CD4-positive, alpha-beta T cell treated with Interleukin-21 for 1 hour (primary cell): ENCODE data around the gene MCTP2.
"Not testable (repeated sequence)": the region's sequence is repeated elsewhere in the genome, so short reads cannot be mapped to it uniquely, and the experiment has no call there.

Experiments used
- DNase-seq: peaks from one replicate; pipeline ENCODE4 v3.0.0-alpha.2; 2020

Gene MCTP2

GRCh38 chr15:94237903-94238302 is 6.5 kb downstream of the MCTP2 start:
- DNase-seq, result no peak

DNA sequence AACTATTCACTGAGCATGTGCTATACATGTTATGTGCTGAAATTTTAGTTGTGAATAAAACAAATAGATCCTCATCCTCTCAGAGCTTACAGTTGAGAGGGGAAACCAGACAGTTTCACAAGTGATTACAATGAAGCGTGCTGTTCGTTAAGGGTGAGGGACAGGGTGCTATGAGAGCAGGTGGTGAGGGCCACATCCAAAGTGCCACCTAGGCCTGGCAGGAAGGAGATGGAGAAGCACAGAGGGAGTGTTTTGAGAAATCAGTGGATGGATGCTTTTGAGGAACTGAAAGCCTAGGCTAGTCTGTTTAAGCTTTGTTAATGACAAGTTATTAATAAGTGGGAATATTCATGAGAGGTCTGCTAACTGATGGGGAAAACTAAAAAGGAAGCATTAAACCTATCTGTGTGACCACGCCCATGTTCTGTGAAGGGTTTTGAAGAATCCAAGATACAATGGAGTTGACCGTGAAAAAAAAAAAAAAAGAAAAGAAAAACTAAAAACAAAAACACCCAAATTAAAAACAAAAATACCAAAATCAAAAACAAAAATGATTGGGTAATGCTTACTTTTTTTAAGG is 7.3 kb downstream of the MCTP2 start:
- no peak for DNase-seq

DNA sequence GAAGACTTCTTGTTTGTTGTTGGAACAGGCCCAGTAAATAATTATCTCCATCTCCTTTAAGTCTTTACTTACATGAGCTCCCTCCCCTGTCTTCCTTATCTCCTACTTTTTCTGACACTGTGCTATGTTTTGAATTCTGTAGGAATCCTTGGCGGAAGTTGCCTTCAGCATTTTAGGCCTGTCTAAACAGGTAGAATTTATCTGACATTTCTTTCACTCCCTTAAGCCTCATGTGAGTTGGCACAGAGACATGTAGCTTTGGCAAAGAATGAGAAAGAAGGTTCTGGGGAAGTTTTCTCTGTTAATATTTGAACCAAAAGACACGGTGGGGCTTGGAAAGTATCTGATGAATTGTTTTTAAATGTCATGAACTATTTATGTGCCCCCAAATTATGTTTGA is 8.1 kb downstream of the MCTP2 start:
- DNase-seq, result no peak

DNA sequence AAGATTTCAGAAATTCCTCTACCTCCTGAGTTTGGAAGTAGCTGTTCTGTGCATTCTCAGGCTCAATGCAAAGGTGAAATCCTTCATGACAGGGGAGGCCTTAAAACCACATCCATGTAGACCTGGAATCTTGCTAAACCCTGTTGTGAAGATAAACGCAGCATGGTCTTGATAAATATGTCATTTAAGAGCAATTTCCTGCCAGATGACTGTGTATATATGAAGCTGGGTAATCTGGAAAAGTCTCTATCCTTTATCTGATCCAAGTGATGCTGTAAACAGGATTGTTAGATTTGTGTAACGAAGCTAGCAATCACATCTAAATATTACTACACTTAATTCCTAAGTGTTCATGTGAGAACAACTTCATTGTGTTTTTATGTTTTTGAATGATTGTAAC is 9.1 kb downstream of the MCTP2 start:
- DNase-seq, result no peak

DNA sequence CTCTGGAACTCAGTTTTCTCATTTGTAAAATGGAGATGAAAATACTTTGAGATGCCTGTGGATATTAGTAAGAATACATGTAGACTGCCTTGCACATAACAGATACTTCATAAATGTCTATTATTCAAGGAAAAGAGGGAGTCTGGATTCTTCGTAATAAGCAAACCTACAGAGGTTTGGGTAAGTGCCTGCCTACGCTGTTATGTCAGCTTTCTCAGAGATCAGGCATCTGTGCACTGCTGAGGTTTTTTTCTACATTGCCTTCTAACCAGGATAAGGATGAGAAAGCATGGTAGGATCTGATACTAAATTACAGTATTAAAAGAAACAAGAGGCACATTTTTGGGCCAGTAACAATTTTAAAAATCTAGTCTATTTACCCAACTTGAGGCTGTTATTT is 10.9 kb downstream of the MCTP2 start:
- DNase-seq, result no peak

- DNase-seq, result not testable (repeated sequence)
Observed at GRCh38 chr15:94243003-94243402, 11.6 kb downstream of the MCTP2 start.

- DNase-seq, result no peak
Observed at GRCh38 chr15:94243418-94243817, 12.1 kb downstream of the MCTP2 start.

GRCh38 chr15:94246016-94246415 is 14.7 kb downstream of the MCTP2 start:
- DNase-seq, result no peak

DNA sequence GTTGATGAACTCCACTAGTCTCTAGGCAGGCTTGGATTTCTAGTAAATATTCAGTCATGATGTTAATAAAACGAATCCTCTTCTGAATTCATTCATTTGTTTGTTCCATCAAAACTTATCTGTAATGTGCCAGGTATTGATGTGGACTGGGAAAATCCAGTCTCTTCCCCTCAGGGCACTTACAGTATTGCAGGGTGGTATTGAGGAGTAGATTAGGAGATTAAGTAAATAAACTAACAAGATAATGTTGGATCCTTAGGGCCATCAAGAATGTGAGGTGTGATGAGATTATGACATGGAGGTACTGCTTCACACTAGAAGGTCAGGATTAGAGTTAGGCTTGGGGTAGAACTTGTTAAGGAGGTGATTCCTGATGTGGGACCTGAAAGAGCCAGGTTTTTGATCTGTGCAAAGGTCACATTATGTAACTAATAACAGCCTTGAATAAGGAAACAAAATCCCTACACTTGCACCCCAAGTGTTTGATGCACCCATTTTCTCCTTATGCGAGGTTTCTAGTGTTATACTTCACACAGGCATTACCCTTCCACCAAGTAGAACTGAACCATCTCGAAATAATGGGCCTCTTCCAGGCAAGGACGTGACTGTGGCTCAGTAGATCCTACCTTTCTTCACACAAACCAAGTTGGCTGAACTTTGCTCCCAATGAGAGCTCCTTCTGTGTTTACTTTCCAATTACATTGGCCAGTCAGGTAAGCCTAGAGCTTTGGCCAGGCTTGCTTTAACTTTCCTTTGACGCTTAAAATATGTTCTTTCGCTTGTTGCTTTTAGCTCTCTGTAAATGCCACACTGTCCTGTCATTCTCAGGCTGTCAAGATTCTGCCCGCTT is 16.7 kb downstream of the MCTP2 start:
- no peak for DNase-seq

- DNase-seq, result no peak
Observed at GRCh38 chr15:94250801-94251200, 19.4 kb downstream of the MCTP2 start.

- DNase-seq, result no peak
Observed at GRCh38 chr15:94252223-94252766, 20.9 kb downstream of the MCTP2 start.

- no peak for DNase-seq
Observed at GRCh38 chr15:94252906-94253491, 21.6 kb downstream of the MCTP2 start.

- no peak for DNase-seq
Observed at GRCh38 chr15:94253742-94254141, 22.4 kb downstream of the MCTP2 start.

DNA sequence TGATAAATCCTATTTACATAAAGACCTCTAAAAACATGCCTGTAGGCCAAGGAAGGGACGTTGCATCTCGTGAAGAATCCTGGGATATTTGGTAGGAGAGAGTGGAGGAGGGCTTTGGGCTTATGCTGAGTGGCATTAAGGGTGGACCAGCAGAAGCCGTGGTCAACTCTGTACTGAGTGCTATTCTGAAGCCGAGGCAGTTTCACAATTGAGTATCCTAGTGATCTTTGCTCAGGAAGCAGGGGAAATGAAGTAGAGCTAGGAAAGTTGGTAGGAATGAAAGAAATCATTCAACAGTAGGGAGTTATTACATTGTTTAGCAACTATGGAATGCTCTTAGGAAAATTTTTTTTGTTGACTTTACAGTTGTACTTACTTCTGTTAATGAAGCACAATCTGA is 24.2 kb downstream of the MCTP2 start:
- DNase-seq, result no peak

- no peak for DNase-seq
Observed at GRCh38 chr15:94256511-94256910, 25.1 kb downstream of the MCTP2 start.

DNA sequence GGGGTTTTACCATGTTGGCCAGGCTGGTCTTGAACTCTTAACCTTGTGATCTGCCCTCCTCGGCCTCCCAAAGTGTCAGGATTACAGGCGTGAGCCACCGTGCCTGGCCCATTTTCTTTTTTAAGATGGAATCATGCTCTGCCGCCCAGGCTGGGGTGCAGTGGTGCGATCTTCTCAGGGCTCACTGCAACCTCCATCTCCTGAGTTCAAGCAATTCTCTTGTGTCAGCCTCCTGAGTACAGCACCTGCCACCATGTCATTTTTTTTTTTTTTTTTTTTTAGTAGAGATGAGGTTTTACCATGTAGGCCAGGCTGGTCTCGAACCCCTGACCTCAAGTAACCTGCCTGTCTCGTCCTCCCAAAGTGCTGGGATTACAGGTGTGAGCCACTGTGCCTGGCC is 26.4 kb downstream of the MCTP2 start:
- DNase-seq, result not testable (repeated sequence)

DNA sequence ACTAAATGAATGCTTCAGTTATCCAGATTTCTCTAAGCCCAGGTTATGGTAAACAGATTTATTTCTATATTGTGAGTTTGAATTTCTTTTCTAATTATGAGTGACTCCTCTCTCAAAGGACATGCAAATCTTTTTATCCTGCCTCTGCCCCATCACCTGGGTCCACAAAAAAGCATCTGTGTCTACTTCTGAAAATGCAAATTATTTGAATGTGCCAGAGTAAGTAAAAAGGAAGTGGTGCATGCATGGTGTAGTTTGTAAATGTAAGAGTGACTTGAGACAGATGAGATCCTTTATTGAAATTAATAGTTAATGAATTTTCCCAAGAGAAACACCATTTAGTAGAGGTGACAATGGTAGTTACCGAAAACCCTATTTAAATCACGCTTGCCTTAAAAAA is 26.9 kb downstream of the MCTP2 start:
- DNase-seq, result no peak

GRCh38 chr15:94259121-94259751 is 27.9 kb downstream of the MCTP2 start:
- no peak for DNase-seq

GRCh38 chr15:94259863-94260262 is 28.5 kb downstream of the MCTP2 start:
- no peak for DNase-seq

DNA sequence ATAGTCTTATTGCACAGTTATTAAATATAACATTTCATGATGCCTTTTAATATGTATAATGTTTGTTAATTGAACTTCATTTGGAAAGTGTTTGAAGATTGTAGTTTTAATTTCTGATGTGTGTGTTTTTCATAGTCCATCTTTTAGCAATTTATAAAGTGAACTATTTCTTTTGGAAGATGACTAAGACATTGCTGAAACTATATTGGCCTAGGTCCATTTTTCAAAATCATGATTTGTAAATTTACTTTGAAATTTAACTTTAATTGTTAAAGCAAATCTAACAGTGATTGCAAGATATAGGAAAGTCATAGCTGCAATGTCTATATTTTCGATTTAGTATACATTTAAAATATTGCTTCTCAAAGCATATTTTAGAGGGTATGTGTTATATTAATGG is 30.8 kb downstream of the MCTP2 start:
- DNase-seq, result no peak

DNA sequence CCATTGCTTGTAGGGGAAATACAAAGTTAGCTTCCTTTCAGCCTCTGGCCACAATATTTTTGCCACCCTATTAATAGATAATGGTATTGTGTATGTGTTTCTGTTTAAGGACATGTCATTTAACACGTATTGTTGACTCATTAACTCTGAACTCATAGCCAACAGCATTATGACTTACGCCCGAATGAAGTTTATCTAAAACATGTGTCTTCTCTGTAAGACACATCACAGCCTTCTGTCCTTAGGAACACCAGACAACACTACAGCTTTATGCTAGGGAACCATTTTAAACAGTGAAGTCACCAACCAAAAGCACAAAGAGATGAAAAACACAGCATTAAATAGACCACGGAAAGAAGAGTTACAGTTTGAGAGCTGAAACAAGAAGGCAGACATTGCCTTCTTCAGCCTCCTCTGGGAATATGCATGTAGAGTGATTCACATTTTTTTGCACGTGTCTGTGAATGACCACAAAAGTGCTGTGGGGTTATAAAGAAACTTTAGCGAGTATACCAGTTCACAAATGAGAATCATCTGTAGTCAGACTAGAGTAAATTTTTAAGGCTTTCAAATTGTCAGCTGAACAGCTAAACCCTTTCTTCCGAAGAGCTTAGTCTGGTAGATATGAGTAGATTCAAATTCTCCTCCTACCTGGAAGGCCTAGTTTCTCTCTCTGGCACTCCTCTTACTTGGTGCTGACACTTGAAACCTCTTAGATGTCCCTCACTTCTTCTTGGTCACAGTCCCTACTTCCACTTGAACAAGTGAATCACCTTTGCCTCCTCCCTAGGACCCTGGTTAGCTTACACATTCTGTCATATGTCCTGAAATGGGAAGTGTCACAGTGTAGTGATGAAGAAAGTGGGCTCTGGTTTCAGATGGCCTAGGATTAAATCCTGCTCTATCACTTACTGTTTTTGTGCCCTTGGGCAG is 32.2 kb downstream of the MCTP2 start:
- DNase-seq, result no peak

GRCh38 chr15:94265009-94265408 is 33.6 kb downstream of the MCTP2 start:
- DNase-seq, result no peak
